DOHH2 (cell line): ENCODE data around the gene RAB23.

Experiments used
- CTCF ChIP-seq: fragments of 200-600 bp; sonication (generic); IDR thresholded peaks from one replicate; pipeline ENCODE4 v1.5.1; 2014; ENCODE audit warnings: antibody characterized with exemption, mild to moderate bottlenecking, low read depth, low read length; ENCODE audit not compliant: poor library complexity, severe bottlenecking
- EZH2phosphoT487 ChIP-seq: fragments of 200-600 bp; sonication (generic); IDR thresholded peaks from 2 replicates; pipeline ENCODE4 v1.6.1; 2017; ENCODE audit warnings: borderline replicate concordance, mild to moderate bottlenecking, antibody characterized with exemption, low read length, moderate library complexity, mixed read lengths

GRCh38 chr6:57138026-57138425 is 84.1 kb downstream of the RAB23 start:
- no peak for TF ChIP-seq CTCF
- TF ChIP-seq EZH2phosphoT487 = no peak
